ENCODE data around the gene CCDC71L. TPM values are rescaled to one million over a fixed set of nuclear protein-coding genes. Genes with fewer than 3 reads are reported as not detected.

CCDC71L gene
- total RNA-seq, 1 experiment from 2014 or later = 6.0 TPM

GRCh38 chr7:106613848-106614560 is 47.0 kb downstream of the CCDC71L start:
- no TSS peak for BruUV-seq (replicated peaks)
- no peak overlapping the region for H3K27ac ChIP-seq (ENCODE audit: low read length)
- no peak overlapping the region for H3K4me3 ChIP-seq (ENCODE audit: low read depth in 2 of 2, low read length in 2 of 2)
- intact Hi-C loops (cut with micrococcal nuclease; ENCODE audit: unreplicated experiment) = no loop called here
- in situ Hi-C loops (cut with HindIII; ENCODE audit: low pct_unique_long_range_greater_than_20kb, low sequenced_read_pairs) = no loop called here
- ChIA-PET CTCF (no interaction called here), POLR2A (no interaction called here)
- DNase-seq (ENCODE audit: low read depth, low spot score) (no peak), ATAC-seq (no peak)
- H3K9me3 ChIP-seq (ENCODE audit: control insufficient read depth, insufficient read depth, low read depth, low read length) = no peaks in the 10 kb centered on the region
- H3K27me3 ChIP-seq (ENCODE audit: control insufficient read depth, insufficient read depth, low read length) = no peaks in the 10 kb centered on the region; the same call in 1 of the 2 replicates
- H3K36me3 ChIP-seq (ENCODE audit: control insufficient read depth, insufficient read depth, low read length) = no peaks in the 10 kb centered on the region
- TF ChIP-seq SIN3A (IDR thresholded peaks at IDR 0.05; ENCODE audit: borderline replicate concordance, insufficient read depth, low read depth, low read length) (no peak), POLR2AphosphoS5 (IDR thresholded peaks at IDR 0.05; ENCODE audit: low read depth, low read length) (no peak), TCF7L2 (IDR thresholded peaks at IDR 0.05; ENCODE audit: low read depth, low read length) (no peak), CTCF (IDR thresholded peaks at IDR 0.05) (no peak), REST (IDR thresholded peaks at IDR 0.05; ENCODE audit: insufficient read depth in 1 of 2, low read depth in 2 of 2, low read length in 1 of 2) (no peak)
- no peaks in the 10 kb centered on the region for H3K4me1 ChIP-seq (ENCODE audit: control insufficient read depth, insufficient read depth, low read length)

- CTCF ChIA-PET = no interaction called here
- no peak for DNase-seq (ENCODE audit: low read depth, low spot score)
- Histone ChIP-seq H3K27me3 (ENCODE audit: control insufficient read depth, insufficient read depth, low read length) (no peaks in the 10 kb centered on the region; the same call in 1 of the 2 replicates), H3K4me1 (ENCODE audit: control insufficient read depth, insufficient read depth, low read length) (no peaks in the 10 kb centered on the region), H3K27ac (ENCODE audit: low read length) (no peak overlapping the region), H3K9me3 (ENCODE audit: control insufficient read depth, insufficient read depth, low read depth, low read length) (no peaks in the 10 kb centered on the region), H3K4me3 (ENCODE audit: low read depth in 2 of 2, low read length in 2 of 2) (no peak overlapping the region), H3K36me3 (ENCODE audit: control insufficient read depth, insufficient read depth, low read length) (no peaks in the 10 kb centered on the region)
- ATAC-seq = no peak
- intact Hi-C loops (cut with micrococcal nuclease; ENCODE audit: unreplicated experiment) (no loop called here), in situ Hi-C loops (cut with HindIII; ENCODE audit: low pct_unique_long_range_greater_than_20kb, low sequenced_read_pairs) (no loop called here)
- BruUV-seq (replicated peaks) = no TSS peak
- TF ChIP-seq POLR2AphosphoS5 (IDR thresholded peaks at IDR 0.05; ENCODE audit: low read depth, low read length) (no peak), CTCF (IDR thresholded peaks at IDR 0.05) (no peak), REST (IDR thresholded peaks at IDR 0.05; ENCODE audit: insufficient read depth in 1 of 2, low read depth in 2 of 2, low read length in 1 of 2) (no peak), TCF7L2 (IDR thresholded peaks at IDR 0.05; ENCODE audit: low read depth, low read length) (no peak), SIN3A (IDR thresholded peaks at IDR 0.05; ENCODE audit: borderline replicate concordance, insufficient read depth, low read depth, low read length) (no peak)
- POLR2A ChIA-PET = no interaction called here
These were observed 47.7 kb downstream of the CCDC71L start for GRCh38 chr7:106613279-106613678.
